MM.1S (cell line): Measurements from ENCODE around the gene NAGLU.

Experiments
- DNase-seq: peaks from one replicate; pipeline ENCODE4 v3.0.0-alpha.2; 2015
- H2AFZ ChIP-seq: fragments of 300-600 bp; sonication (generic); 2 replicates; pipeline ENCODE4 v1.6.0; 2016; ENCODE audit warnings: antibody characterized with exemption, low read length
- H3F3A ChIP-seq: fragments of 300-600 bp; sonication (generic); 2 replicates; pipeline ENCODE4 v1.6.1; 2016; ENCODE audit warnings: mild to moderate bottlenecking, antibody characterized with exemption, low read length, moderate library complexity, mixed read lengths; ENCODE audit not compliant: insufficient read depth
- H3K27ac ChIP-seq: fragments of 300-600 bp; sonication (generic); 2 replicates; pipeline ENCODE4 v1.5.1; 2016; ENCODE audit warnings: mild to moderate bottlenecking, low read length
- H3K27me3 ChIP-seq: fragments of 300-600 bp; sonication (generic); replicated peaks from 2 replicates; pipeline ENCODE4 v1.6.0; 2016; ENCODE audit warnings: low read length; ENCODE audit not compliant: insufficient read depth
- H3K36me3 ChIP-seq: fragments of 300-600 bp; sonication (generic); replicated peaks from 2 replicates; pipeline ENCODE4 v1.6.1; 2016; ENCODE audit warnings: mild to moderate bottlenecking, low read length, mixed read lengths; ENCODE audit not compliant: insufficient read depth
- H3K4me1 ChIP-seq: fragments of 300-600 bp; sonication (generic); 2 replicates; pipeline ENCODE4 v1.6.1; 2016; ENCODE audit warnings: low read length, mixed read lengths
- H3K4me2 ChIP-seq: fragments of 300-600 bp; sonication (generic); 2 replicates; pipeline ENCODE4 v1.6.0; 2016; ENCODE audit warnings: low read depth, low read length
- H3K4me3 ChIP-seq: fragments of 300-600 bp; sonication (generic); 2 replicates; pipeline ENCODE4 v1.5.1; 2016; ENCODE audit warnings: low read length, mixed read lengths
- H3K79me2 ChIP-seq: fragments of 300-600 bp; sonication (generic); 2 replicates; pipeline ENCODE4 v1.6.1; 2016; ENCODE audit warnings: mixed run types, low read length, mixed read lengths
- H3K9ac ChIP-seq: fragments of 300-600 bp; sonication (generic); 2 replicates; pipeline ENCODE4 v1.6.1; 2016; ENCODE audit warnings: low read length, mixed read lengths
- H3K9me2 ChIP-seq: fragments of 300-600 bp; sonication (generic); replicated peaks from 2 replicates; pipeline ENCODE4 v1.6.1; 2016; ENCODE audit warnings: mild to moderate bottlenecking, low read length, mixed read lengths; ENCODE audit not compliant: insufficient read depth
- H3K9me3 ChIP-seq: fragments of 300-600 bp; sonication (generic); replicated peaks from 2 replicates; pipeline ENCODE4 v1.6.1; 2016; ENCODE audit warnings: mild to moderate bottlenecking, low read length, mixed read lengths; ENCODE audit not compliant: insufficient read depth
- H4K20me1 ChIP-seq: fragments of 300-600 bp; sonication (generic); 2 replicates; pipeline ENCODE4 v1.6.1; 2016; ENCODE audit warnings: mild to moderate bottlenecking, low read length, moderate library complexity, mixed read lengths; ENCODE audit not compliant: insufficient read depth
- EZH2 ChIP-seq: fragments of 300-600 bp; sonication (generic); optimal IDR thresholded peaks from 2 replicates; pipeline ENCODE3; 2017; ENCODE audit warnings: low read depth, mild to moderate bottlenecking, antibody characterized with exemption, low read length, mixed read lengths
- EZH2phosphoT487 ChIP-seq: fragments of 300-600 bp; sonication (generic); IDR thresholded peaks from 2 replicates; pipeline ENCODE4 v1.6.1; 2018; ENCODE audit warnings: antibody characterized with exemption, low read length
- TF ChIP-seq, protein P1 (sequence below): fragments of 300-600 bp; sonication (generic); IDR thresholded peaks from 2 replicates; pipeline ENCODE4 v1.5.1; 2016; ENCODE audit warnings: antibody characterized with exemption, low read length, mixed read lengths

Gene NAGLU

GRCh38 chr17:42507671-42508070 is 28.4 kb upstream of the NAGLU start:
- Histone ChIP-seq H4K20me1 (no peaks in the 10 kb centered on the region), H3K9me2 (no peaks in the 10 kb centered on the region), H3K36me3 (peaks cover 5% of the 10 kb centered on the region; the same call in 1 of the 2 replicates), H3K4me1 (no peaks in the 10 kb centered on the region), H3K79me2 (no peaks in the 10 kb centered on the region), H3K27ac (no peak overlapping the region), H3K27me3 (no peaks in the 10 kb centered on the region), H3K4me2 (no peak overlapping the region), H3F3A (no peaks in the 10 kb centered on the region), H3K9ac (no peak overlapping the region), H2AFZ (no peak overlapping the region), H3K4me3 (no peak overlapping the region), H3K9me3 (no peaks in the 10 kb centered on the region)
- TF ChIP-seq EZH2, result no peak
- TF ChIP-seq, protein P1, sequence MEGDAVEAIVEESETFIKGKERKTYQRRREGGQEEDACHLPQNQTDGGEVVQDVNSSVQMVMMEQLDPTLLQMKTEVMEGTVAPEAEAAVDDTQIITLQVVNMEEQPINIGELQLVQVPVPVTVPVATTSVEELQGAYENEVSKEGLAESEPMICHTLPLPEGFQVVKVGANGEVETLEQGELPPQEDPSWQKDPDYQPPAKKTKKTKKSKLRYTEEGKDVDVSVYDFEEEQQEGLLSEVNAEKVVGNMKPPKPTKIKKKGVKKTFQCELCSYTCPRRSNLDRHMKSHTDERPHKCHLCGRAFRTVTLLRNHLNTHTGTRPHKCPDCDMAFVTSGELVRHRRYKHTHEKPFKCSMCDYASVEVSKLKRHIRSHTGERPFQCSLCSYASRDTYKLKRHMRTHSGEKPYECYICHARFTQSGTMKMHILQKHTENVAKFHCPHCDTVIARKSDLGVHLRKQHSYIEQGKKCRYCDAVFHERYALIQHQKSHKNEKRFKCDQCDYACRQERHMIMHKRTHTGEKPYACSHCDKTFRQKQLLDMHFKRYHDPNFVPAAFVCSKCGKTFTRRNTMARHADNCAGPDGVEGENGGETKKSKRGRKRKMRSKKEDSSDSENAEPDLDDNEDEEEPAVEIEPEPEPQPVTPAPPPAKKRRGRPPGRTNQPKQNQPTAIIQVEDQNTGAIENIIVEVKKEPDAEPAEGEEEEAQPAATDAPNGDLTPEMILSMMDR, result no peak
- no peak for TF ChIP-seq EZH2phosphoT487
- DNase-seq, result no peak

- Histone ChIP-seq H4K20me1 (no peaks in the 10 kb centered on the region), H3K4me1 (no peaks in the 10 kb centered on the region), H3K9me3 (no peaks in the 10 kb centered on the region), H3F3A (no peaks in the 10 kb centered on the region), H2AFZ (no peak overlapping the region), H3K4me3 (no peak overlapping the region), H3K27me3 (no peaks in the 10 kb centered on the region), H3K79me2 (no peaks in the 10 kb centered on the region), H3K9me2 (no peaks in the 10 kb centered on the region), H3K27ac (no peak overlapping the region), H3K9ac (no peak overlapping the region), H3K36me3 (peaks cover 5% of the 10 kb centered on the region; the same call in 1 of the 2 replicates), H3K4me2 (no peak overlapping the region)
- DNase-seq, result no peak
- no peak for TF ChIP-seq EZH2phosphoT487
- no peak for TF ChIP-seq EZH2
- TF ChIP-seq, protein P1, result no peak
Measured at GRCh38 chr17:42508426-42509165, 27.4 kb upstream of the NAGLU start.

DNA sequence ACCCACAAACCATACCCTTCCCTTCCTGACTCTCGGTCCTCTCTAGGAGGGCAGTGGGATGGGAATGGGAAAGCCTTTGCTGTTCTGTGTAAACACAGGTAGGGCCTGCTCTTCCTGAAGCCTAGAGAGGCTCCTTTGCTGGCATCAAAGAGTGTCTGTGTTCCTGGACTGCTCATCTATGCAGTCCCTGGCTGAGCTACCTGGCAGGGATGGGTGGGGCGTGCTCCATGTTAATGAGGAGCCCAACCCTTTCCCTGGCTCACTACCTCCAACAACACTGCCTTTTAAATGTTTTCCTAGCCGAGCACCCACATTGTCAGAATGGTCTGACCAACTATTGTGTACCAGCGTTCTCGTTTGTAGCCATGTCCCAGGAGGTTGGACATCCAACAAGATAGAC is 26.6 kb upstream of the NAGLU start:
- H4K20me1 ChIP-seq, result no peaks in the 10 kb centered on the region
- H3F3A ChIP-seq, result no peaks in the 10 kb centered on the region
- no peak overlapping the region for H3K4me3 ChIP-seq
- H3K27ac ChIP-seq, result no peak overlapping the region
- no peak overlapping the region for H3K4me2 ChIP-seq
- no peaks in the 10 kb centered on the region for H3K79me2 ChIP-seq
- H3K9ac ChIP-seq, result no peak overlapping the region
- H3K4me1 ChIP-seq, result no peaks in the 10 kb centered on the region
- H3K9me3 ChIP-seq, result no peaks in the 10 kb centered on the region
- H3K9me2 ChIP-seq, result no peaks in the 10 kb centered on the region
- DNase-seq, result no peak
- no peak for TF ChIP-seq EZH2
- no peak for TF ChIP-seq EZH2phosphoT487
- TF ChIP-seq, protein P1, result no peak
- H2AFZ ChIP-seq, result no peak overlapping the region
- H3K36me3 ChIP-seq, result peaks cover 5% of the 10 kb centered on the region; the same call in 1 of the 2 replicates
- no peaks in the 10 kb centered on the region for H3K27me3 ChIP-seq
